ENCODE data around the gene DYNLT1. TPM values are rescaled to one million over a fixed set of nuclear protein-coding genes. Genes with fewer than 3 reads are reported as not detected.
A peak's percentile ranks its signal among the peaks of the same experiment; 100 is the strongest.
"Not testable (repeated sequence)": the region's sequence is repeated elsewhere in the genome, so short reads cannot be mapped to it uniquely, and the experiment has no call there.

The DYNLT1 gene
- total RNA-seq, 1 experiment from 2014 or later, result 50.5 TPM

DNA sequence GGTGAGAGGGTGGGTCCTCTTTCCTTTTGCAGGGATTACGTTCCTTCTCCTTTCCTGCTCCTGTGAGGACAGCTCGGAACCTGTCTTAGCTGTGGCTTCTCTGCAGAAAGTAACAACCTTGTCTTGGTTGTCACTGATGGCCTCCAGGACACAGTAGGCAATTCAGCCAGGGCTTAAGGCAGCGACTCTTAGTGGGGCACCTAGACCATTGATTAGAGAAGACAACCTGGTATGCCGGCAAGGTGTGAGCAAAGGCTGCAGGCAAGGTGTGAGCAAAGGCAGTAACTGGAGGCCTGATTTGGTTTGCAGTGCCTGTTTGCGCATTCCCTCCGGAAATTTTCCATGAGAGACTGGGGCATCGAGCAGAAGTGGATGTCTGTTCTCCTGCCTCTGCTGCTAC, 37.6 kb downstream of the DYNLT1 start:
- intact Hi-C loops (cut with micrococcal nuclease), result no loop called here
- Histone ChIP-seq H3K9ac (ENCODE audit: low read length) (no peak overlapping the region), H3F3A (ENCODE audit: low read length, unreplicated experiment) (no peaks in the 10 kb centered on the region), H3K27ac (ENCODE audit: low read length) (no peak overlapping the region), H3K4me2 (ENCODE audit: low read length) (no peak overlapping the region), H4K20me1 (ENCODE audit: low read length) (no peaks in the 10 kb centered on the region), H3K27me3 (ENCODE audit: low read length) (no peaks in the 10 kb centered on the region), H3K9me3 (ENCODE audit: low read length) (no peaks in the 10 kb centered on the region), H3K36me3 (ENCODE audit: low read depth, low read length) (peaks cover 21% of the 10 kb centered on the region; the same call in 1 of the 2 replicates), H3K4me3 (ENCODE audit: low read length) (no peak overlapping the region), H2AFZ (ENCODE audit: low read length) (no peak overlapping the region), H3K79me2 (ENCODE audit: low read length) (no peaks in the 10 kb centered on the region), H3K9me2 (replicated peaks; ENCODE audit: low read length) (no peaks in the 10 kb centered on the region), H3K4me1 (ENCODE audit: insufficient read depth, low read length) (no peaks in the 10 kb centered on the region)
- DNase-seq (no peak), ATAC-seq (no peak)
- BruUV-seq (replicated peaks), result no TSS peak
- POLR2A ChIA-PET (ENCODE audit: unreplicated experiment), result no interaction called here
- CTCF ChIA-PET, result no interaction called here
- no peak for TF ChIP-seq CTCF (conservative IDR thresholded peaks at IDR 0.05; ENCODE audit: low read depth, low read length)
- TF ChIP-seq EZH2 (IDR thresholded peaks at IDR 0.05; ENCODE audit: low read length, unreplicated experiment), result no peak
- no peak for TF ChIP-seq EZH2phosphoT487 (IDR thresholded peaks at IDR 0.05; ENCODE audit: borderline replicate concordance, low read length)

DNA sequence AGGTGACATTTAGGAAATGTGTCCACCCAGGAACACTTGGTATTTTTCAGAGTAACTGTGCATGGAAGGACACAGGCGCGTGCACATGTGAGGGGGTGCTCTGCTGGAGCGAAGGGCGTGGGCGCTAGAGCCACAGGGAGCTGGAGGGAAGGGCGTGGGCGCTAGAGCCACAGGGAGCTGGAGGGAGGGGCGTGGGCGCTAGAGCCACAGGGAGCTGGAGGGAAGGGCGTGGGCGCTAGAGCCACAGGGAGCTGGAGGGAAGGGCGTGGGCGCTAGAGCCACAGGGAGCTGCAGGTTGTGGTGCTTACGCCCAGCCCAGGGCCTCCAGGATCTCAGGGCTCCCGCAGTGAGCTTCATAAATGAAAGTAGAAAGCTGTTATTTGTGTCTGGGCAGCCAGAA, 38.5 kb downstream of the DYNLT1 start:
- BruUV-seq (replicated peaks); H3K79me2 ChIP-seq (ENCODE audit: low read length); H3K9me2 ChIP-seq (replicated peaks; ENCODE audit: low read length); H3K27me3 ChIP-seq (ENCODE audit: low read length); H3K4me1 ChIP-seq (ENCODE audit: insufficient read depth, low read length); H3K9me3 ChIP-seq (ENCODE audit: low read length); CTCF ChIA-PET; H3K27ac ChIP-seq (ENCODE audit: low read length); H3K4me3 ChIP-seq (ENCODE audit: low read length); intact Hi-C loops (cut with micrococcal nuclease); POLR2A ChIA-PET (ENCODE audit: unreplicated experiment); H3K4me2 ChIP-seq (ENCODE audit: low read length); H4K20me1 ChIP-seq (ENCODE audit: low read length); H3F3A ChIP-seq (ENCODE audit: low read length, unreplicated experiment); H2AFZ ChIP-seq (ENCODE audit: low read length); ATAC-seq; H3K9ac ChIP-seq (ENCODE audit: low read length); DNase-seq: not testable (repeated sequence)
- H3K36me3 ChIP-seq (ENCODE audit: low read depth, low read length), result peaks cover 21% of the 10 kb centered on the region; the same call in 1 of the 2 replicates

- no peaks in the 10 kb centered on the region for H3K79me2 ChIP-seq (ENCODE audit: low read length)
- no peaks in the 10 kb centered on the region for H4K20me1 ChIP-seq (ENCODE audit: low read length)
- ChIA-PET POLR2A (ENCODE audit: unreplicated experiment) (no interaction called here), CTCF (interaction anchor here (1.0 kb wide), 2 partner anchors 86 to 391 kb away, joined by 4 to 13 read pairs; no protein-coding TSS in a partner anchor)
- no peaks in the 10 kb centered on the region for H3K9me3 ChIP-seq (ENCODE audit: low read length)
- H3K27ac ChIP-seq (ENCODE audit: low read length), result no peak overlapping the region
- H3K9ac ChIP-seq (ENCODE audit: low read length), result no peak overlapping the region
- peaks cover 16% of the 10 kb centered on the region; the same call in 1 of the 2 replicates for H3K36me3 ChIP-seq (ENCODE audit: low read depth, low read length)
- peak; percentile 67 for ATAC-seq
- H3K4me2 ChIP-seq (ENCODE audit: low read length), result no peak overlapping the region
- H3K4me1 ChIP-seq (ENCODE audit: insufficient read depth, low read length), result no peaks in the 10 kb centered on the region
- intact Hi-C loops (cut with micrococcal nuclease), result loop anchor here (1.0 kb wide), 1 partner anchor 384 kb away; no protein-coding TSS in a partner anchor
- DNase-seq, result peak; percentile 70
- no peaks in the 10 kb centered on the region for H3K27me3 ChIP-seq (ENCODE audit: low read length)
- H3F3A ChIP-seq (ENCODE audit: low read length, unreplicated experiment), result no peaks in the 10 kb centered on the region
- no peaks in the 10 kb centered on the region for H3K9me2 ChIP-seq (replicated peaks; ENCODE audit: low read length)
- TF ChIP-seq EZH2 (IDR thresholded peaks at IDR 0.05; ENCODE audit: low read length, unreplicated experiment) (no peak), EZH2phosphoT487 (IDR thresholded peaks at IDR 0.05; ENCODE audit: borderline replicate concordance, low read length) (no peak), CTCF (conservative IDR thresholded peaks at IDR 0.05; ENCODE audit: low read depth, low read length) (peak; percentile 71)
- no TSS peak for BruUV-seq (replicated peaks)
- H2AFZ ChIP-seq (ENCODE audit: low read length), result no peak overlapping the region
- no peak overlapping the region for H3K4me3 ChIP-seq (ENCODE audit: low read length)
These were observed 39.2 kb downstream of the DYNLT1 start for GRCh38 chr6:158605266-158605878.

Data from PC-3 (cell line).